Lung microvascular endothelial cell (primary cell): ENCODE measurements around the gene TM9SF1. TPM values are rescaled to one million over a fixed set of nuclear protein-coding genes. Genes with fewer than 3 reads are reported as not detected.
"Not testable (repeated sequence)": the region's sequence is repeated elsewhere in the genome, so short reads cannot be mapped to it uniquely, and the experiment has no call there.

Source experiments
- DNase-seq, 2 donors: peaks; one replicate each; pipeline versions ENCODE4 v3.0.0 to v3.0.0-alpha.2; 2010; ENCODE audit warnings: low read depth in 2 of 2
- total RNA-seq: library from RNA; depleted of rRNA; stranded (reverse); fragments of >200 nt; gene quantifications from 2 replicates; pipeline ENCODE4 v1.2.1, GENCODE V29; 2014

The TM9SF1 gene
- total RNA-seq, 1 donor from 2014 or later: 46.2 TPM

- no peak for DNase-seq
Measured at GRCh38 chr14:24226473-24226872, 31.2 kb upstream of the TM9SF1 start.

- DNase-seq: peak; percentile 96 to 98
Measured at GRCh38 chr14:24224618-24225071, 29.4 kb upstream of the TM9SF1 start.

GRCh38 chr14:24222987-24223386 is 27.7 kb upstream of the TM9SF1 start:
- DNase-seq: not testable (repeated sequence)

GRCh38 chr14:24219521-24219920 is 24.3 kb upstream of the TM9SF1 start:
- DNase-seq: no peak

- no peak for DNase-seq
Measured at GRCh38 chr14:24219080-24219479, 23.8 kb upstream of the TM9SF1 start.

GRCh38 chr14:24216876-24217275 is 21.6 kb upstream of the TM9SF1 start:
- not testable (repeated sequence) for DNase-seq

GRCh38 chr14:24216345-24216699 is 21.1 kb upstream of the TM9SF1 start:
- DNase-seq: no peak

GRCh38 chr14:24215495-24216344 is 20.5 kb upstream of the TM9SF1 start, which contains the start of gene MDP1:
TSS of gene MDP1 (minus strand) at chr14:24216066. CDS start at chr14:24215955, 111 bp downstream.
- DNase-seq: peak; percentile 93

- DNase-seq: no peak
Measured at GRCh38 chr14:24213866-24214662, 18.8 kb upstream of the TM9SF1 start.

GRCh38 chr14:24212924-24213865 is 18.0 kb upstream of the TM9SF1 start, which contains the start of gene CHMP4A:
TSS of gene CHMP4A (minus strand) at chr14:24213488. CDS start at chr14:24213439, 49 bp downstream.
- peak; percentile 98 to 99 for DNase-seq

- no peak for DNase-seq
Measured at GRCh38 chr14:24211311-24211710, 16.1 kb upstream of the TM9SF1 start.

GRCh38 chr14:24207625-24208024 is 12.4 kb upstream of the TM9SF1 start:
- DNase-seq: no peak

- DNase-seq: no peak
Measured at GRCh38 chr14:24207104-24207551, 11.9 kb upstream of the TM9SF1 start.

GRCh38 chr14:24206260-24207103 is 11.2 kb upstream of the TM9SF1 start:
- no peak for DNase-seq

GRCh38 chr14:24204163-24205146 is 9.2 kb upstream of the TM9SF1 start:
- DNase-seq: no peak

- DNase-seq: not testable (repeated sequence)
Measured at GRCh38 chr14:24203249-24203886, 8.1 kb upstream of the TM9SF1 start.

GRCh38 chr14:24202538-24202937 is 7.3 kb upstream of the TM9SF1 start:
- not testable (repeated sequence) for DNase-seq

GRCh38 chr14:24198814-24199524 is 3.7 kb upstream of the TM9SF1 start:
- no peak for DNase-seq
